Activated CD8-positive, alpha-beta memory T cell treated with anti-CD3 and anti-CD28 coated beads for 36 hours (primary cell): Measurements from ENCODE around the gene MS4A7. TPM values are rescaled to one million over a fixed set of nuclear protein-coding genes. Genes with fewer than 3 reads are reported as not detected.

ENCODE experiments used
- CTCF ChIA-PET: fragments of 350-600 bp; sonication (Branson Sonifier 250); formaldehyde crosslinking; loops from one replicate; lab custom pipeline; 2021; ENCODE audit warnings: antibody characterized with exemption; lab: Charles Lee
- POLR2A ChIA-PET: fragments of 350-600 bp; sonication (Branson Sonifier 250); formaldehyde crosslinking; loops from one replicate; lab custom pipeline; 2021; ENCODE audit warnings: antibody characterized with exemption; lab: Charles Lee
- total RNA-seq, 2 experiments: library from RNA; stranded (reverse); gene quantifications; one replicate each; pipeline ENCODE4 v1.2.3, GENCODE V29; 2021

MS4A7 gene
- total RNA-seq, 2 experiments from 2014 or later = not detected

DNA sequence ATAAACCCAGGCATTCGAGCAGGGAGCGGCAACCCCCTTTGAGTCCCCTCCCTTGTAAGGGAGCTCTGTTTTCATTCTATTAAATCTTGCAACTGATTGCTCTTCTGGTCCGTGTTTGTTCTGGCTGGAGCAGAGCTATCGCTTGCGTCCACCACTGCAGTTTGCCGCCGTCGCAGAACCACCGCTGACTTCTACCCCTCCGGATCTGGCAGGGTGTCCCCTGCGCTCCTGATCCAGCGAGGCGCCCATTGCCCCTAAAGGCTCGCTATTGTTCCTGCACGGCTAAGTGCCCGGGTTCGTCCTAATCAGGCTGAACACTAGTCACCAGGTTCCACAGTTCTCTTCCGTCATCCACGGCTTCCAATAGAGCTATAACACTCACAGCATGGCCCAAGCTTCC is 10.4 kb upstream of the MS4A7 start:
- POLR2A ChIA-PET = no interaction called here
- CTCF ChIA-PET = no interaction called here

DNA sequence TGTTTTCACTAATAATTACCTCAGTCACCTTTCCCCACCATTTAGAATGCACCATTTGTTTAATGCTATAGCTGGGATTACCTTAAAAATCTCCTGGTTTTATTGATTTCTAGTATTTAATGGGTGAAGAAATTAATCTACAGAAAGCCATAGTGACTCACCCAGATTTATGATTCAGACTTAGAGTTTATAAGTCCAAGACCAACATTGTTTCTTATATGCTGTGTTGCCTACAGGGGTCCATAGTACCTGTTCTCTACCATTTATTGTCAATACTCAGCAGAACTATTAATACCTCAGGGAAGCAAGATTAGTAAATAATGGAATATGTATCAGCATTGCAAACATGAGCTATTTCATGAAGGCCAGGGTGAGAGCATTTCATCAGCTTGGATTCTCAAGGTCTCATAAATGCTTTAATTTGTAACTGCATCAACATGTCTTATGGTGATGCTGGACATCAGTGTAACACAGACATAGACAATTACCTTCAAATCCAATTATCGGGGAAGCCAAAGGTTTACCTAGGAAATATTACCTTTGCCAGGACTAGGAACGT is 8.0 kb upstream of the MS4A7 start:
- ChIA-PET POLR2A (no interaction called here), CTCF (interaction anchor here (1.6 kb wide), 1 partner anchor 114 kb away, joined by 3 read pairs; no protein-coding TSS in a partner anchor)

- POLR2A ChIA-PET = no interaction called here
- CTCF ChIA-PET = interaction anchor here (0.9 kb wide), 1 partner anchor 248 kb away, joined by 4 read pairs; no protein-coding TSS in a partner anchor
These were observed 7.5 kb upstream of the MS4A7 start for GRCh38 chr11:60370811-60371298.

DNA sequence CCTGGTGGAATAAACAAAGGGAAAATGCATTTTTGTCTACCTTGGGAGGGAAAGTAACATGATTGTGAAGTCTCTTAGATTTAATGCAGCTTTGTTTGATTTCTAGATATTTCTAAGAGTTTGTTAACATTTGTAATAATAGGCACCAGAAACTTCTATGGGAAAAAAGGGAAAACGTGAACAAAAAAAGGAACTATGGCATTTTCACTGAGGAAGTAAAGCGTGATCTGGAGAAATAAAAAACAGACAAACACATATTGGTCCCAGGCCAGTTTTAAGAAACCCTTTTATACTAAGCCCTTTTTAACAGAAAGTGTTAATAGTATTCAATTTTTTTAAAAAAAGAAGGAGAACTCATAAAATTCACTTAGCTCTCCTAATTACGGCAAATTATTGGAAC is 6.9 kb upstream of the MS4A7 start:
- ChIA-PET CTCF (interaction anchor here (0.9 to 1.2 kb wide), 2 partner anchors 8 to 247 kb away, joined by 3 to 4 read pairs; no protein-coding TSS in a partner anchor), POLR2A (no interaction called here)

- CTCF ChIA-PET = interaction anchor here (0.9 to 1.2 kb wide), 2 partner anchors 8 to 247 kb away, joined by 3 to 4 read pairs; no protein-coding TSS in a partner anchor
These were observed 6.5 kb upstream of the MS4A7 start for GRCh38 chr11:60371854-60372253.

GRCh38 chr11:60372767-60373166 is 5.6 kb upstream of the MS4A7 start:
- POLR2A ChIA-PET = no interaction called here

More at GRCh38 chr11:60371854-60372253, 6.5 kb upstream of the MS4A7 start:
- POLR2A ChIA-PET = no interaction called here

DNA sequence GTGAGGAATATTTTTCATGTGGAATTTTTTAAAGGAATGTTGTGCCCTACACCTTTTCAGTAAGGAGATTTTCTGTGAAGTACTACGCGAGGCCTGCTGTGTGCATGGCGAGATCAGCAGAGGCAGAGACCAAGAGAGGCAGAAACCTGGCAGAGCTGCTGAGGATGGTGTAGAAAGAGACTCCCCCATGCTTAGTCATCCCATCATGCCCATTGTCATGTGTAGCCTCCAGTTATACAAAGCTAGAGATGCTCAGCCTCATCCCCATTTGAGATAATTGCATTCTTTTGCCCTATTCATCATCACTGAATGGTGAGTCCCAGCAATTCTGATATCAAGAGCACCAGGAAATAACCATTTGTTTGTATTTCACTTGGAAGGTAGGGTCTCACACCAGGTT is 3.0 kb upstream of the MS4A7 start:
- CTCF ChIA-PET = no interaction called here
- POLR2A ChIA-PET = no interaction called here

More at GRCh38 chr11:60372767-60373166, 5.6 kb upstream of the MS4A7 start:
- CTCF ChIA-PET = no interaction called here

GRCh38 chr11:60376601-60377000 is 1.7 kb upstream of the MS4A7 start:
- POLR2A ChIA-PET = no interaction called here

GRCh38 chr11:60377401-60378136 is 763 bp upstream of the MS4A7 start:
- CTCF ChIA-PET = interaction anchor here (0.9 kb wide), 1 partner anchor 14 kb away, joined by 3 read pairs; no protein-coding TSS in a partner anchor
- POLR2A ChIA-PET = no interaction called here

More at GRCh38 chr11:60376601-60377000, 1.7 kb upstream of the MS4A7 start:
- CTCF ChIA-PET = no interaction called here

DNA sequence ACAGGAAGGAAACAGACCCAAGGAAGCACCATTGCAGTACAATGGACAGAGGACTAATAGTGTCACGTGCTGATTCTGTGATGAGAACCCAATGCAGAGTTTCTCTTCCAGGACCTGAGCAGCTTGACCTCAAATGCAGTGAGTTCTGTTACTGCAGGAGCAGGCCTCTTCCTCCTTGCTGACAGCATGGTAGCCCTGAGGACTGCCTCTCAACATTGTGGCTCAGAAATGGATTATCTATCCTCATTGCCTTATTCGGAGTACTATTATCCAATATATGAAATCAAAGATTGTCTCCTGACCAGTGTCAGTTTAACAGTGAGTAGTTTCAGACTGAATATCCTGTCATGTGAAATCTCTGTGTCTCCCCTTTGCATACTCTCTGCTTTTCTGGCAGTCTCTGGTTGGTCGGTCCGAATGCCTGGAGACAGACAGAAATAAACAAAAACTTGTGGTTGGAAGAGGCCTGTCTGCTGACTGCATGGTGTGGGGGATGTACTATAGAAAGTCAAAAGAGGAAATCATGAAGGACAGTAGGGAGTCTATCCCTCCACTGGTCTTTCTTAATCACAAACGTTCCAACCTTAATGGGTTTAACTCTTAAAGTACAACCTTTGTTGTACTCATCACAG is 11.1 kb downstream of the MS4A7 start:
- CTCF ChIA-PET = no interaction called here
- POLR2A ChIA-PET = no interaction called here

DNA sequence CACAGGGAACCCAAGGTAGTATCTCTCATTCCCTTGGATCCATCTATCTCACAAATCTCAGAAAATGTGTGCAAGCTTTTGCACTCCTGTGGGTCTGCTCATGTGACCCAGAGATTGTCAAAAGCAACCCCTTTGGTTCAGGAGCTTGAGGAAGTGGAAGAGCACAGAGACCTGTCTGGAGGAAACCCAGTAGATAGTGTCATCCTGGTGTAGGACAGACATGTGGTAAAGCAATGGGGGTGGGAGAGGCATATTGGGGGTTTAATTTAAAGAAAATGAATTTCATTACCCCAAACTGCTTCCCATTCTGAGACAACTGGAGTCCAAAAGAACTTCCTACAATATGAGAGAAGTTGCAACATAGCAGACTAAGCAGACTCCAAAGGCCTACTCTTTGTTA is 12.1 kb downstream of the MS4A7 start:
- CTCF ChIA-PET = no interaction called here
- POLR2A ChIA-PET = no interaction called here

DNA sequence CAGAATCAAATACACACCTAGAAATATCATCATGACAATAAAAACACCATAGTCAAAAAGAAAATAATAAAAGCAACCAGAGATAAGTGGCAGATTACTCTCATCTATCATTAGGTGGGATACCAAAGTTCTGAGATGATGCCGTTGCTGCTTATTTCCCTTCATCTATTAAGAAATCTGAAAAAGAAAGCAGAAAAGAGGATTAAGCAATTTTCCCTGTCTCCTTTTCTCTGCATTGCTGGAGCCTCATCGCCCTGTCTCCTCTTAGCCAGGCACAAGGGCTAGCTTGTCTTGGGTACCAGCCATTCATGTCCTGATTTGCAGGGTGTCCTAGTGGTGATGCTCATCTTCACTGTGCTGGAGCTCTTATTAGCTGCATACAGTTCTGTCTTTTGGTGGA is 14.0 kb downstream of the MS4A7 start:
- CTCF ChIA-PET = no interaction called here

GRCh38 chr11:60393016-60393415 is 14.7 kb downstream of the MS4A7 start:
- CTCF ChIA-PET = no interaction called here

More for the DNA sequence above, 14.0 kb downstream of the MS4A7 start:
- POLR2A ChIA-PET = no interaction called here

DNA sequence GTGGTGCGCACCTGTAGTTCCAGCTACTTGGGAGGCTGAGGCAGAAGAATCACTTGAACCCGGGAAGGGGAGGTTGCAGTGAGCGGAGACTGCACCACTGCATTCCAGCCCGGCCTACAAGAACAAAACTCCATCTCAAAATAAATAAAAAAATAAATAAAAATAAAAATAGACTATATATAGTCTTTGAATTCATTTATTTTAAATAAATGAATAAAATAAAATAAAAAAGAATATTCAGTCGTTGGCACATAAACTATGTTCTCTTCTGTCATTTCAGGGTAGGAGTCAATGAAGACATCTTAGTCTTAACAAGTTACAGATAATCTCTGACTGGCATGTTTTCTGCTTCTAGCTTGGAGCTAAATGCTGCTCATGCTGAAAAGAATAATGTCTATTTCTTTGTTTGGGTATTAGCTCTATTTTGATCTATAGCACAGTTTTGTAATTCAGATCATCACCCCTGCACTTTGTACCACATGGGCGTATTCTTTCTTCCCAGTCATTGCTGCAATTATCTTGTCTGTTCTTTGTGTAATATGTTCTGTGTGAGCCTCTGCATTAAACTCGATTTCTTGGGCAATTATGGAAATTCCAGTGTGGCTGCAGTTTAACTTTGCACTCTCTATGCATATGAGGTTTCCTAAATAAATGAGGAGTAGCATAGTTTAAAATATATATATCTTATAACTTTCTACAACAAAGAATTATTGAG is 16.5 kb downstream of the MS4A7 start:
- POLR2A ChIA-PET = no interaction called here
- CTCF ChIA-PET = no interaction called here

More at GRCh38 chr11:60393016-60393415, 14.7 kb downstream of the MS4A7 start:
- POLR2A ChIA-PET = no interaction called here

DNA sequence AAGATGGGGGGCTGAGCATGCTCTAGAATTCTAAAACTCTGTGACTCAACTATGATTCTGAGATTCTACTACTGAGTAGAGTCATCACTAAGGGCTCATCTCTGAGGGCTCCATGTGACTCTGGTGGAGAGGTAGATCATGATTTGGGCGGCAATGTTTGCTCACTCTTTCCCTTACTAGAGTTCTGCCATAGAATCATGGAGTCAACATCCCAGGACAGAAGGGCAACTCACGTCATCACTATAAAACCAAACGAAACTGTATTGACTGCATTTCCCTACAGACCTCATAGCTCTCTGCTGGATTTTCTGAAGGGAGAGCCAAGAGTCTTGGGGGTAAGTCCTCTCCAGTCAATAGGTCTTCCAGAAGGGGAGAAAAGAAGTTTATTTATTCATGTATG is 18.1 kb downstream of the MS4A7 start, which contains the start of gene MS4A14:
MS4A14 (plus strand) TSS at position 78 of the 400 bp plus-strand sequence; CDS start at position 198, 120 bp downstream.
- ChIA-PET CTCF (no interaction called here), POLR2A (no interaction called here)

DNA sequence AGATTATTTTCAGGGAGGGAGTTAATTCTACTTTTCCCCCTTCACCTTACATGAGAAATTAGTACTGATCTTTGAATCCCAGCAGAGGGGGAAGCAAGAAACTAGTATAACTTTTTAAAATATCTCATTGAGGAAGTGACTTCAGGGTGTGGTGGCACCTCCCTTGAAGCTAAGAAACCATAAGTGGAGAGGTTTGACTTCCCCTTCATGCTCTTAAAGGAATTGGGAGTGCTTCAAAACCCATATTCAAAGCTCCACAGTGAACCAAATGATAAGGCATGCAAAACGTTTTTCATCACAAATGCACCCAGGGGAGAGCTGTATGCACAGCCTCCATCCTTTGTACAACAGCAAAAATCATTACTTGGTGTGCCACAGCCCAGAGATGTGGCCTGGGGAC is 18.5 kb downstream of the MS4A7 start:
- CTCF ChIA-PET = no interaction called here

DNA sequence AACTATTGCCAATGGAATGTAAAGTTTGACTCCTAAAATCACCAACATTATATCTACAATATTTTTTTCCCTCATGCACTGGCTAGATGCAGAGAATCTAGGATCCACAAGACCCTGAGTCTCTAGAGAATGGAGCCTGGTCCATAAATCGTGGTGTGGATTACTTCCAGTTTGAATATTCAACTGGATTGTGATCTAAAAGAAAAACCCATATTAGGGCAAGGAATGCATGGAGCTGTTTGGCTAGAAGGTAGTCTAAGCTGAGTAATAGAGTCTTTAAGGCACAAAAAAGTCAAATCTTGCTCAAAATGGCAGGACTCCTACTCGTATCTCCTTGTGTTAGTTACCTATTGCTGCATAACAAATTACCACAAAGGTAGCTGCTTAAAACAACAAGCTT is 41.7 kb downstream of the MS4A7 start:
- POLR2A ChIA-PET = no interaction called here
- CTCF ChIA-PET = no interaction called here

More for the DNA sequence above, 18.5 kb downstream of the MS4A7 start:
- POLR2A ChIA-PET = no interaction called here

GRCh38 chr11:60422609-60423008 is 44.3 kb downstream of the MS4A7 start:
- POLR2A ChIA-PET = no interaction called here
- CTCF ChIA-PET = no interaction called here

- ChIA-PET CTCF (no interaction called here), POLR2A (no interaction called here)
These were observed 50.2 kb downstream of the MS4A7 start for GRCh38 chr11:60428517-60428916.
